Cardiac muscle cell (in vitro differentiated cells and primary cell): ENCODE data around the gene RIMBP2. TPM values are rescaled to one million over a fixed set of nuclear protein-coding genes. Genes with fewer than 3 reads are reported as not detected.

Experiments
- DNase-seq, 2 donors: peaks; one replicate each; pipeline versions ENCODE4 v3.0.0 to v3.0.0-alpha.2; 2010 to 2017; ENCODE audit warnings: low read depth in 1 of 2, low spot score in 1 of 2
- H3K27ac ChIP-seq: fragments of 200-600 bp; sonication (generic); 2 replicates; pipeline ENCODE4 v1.5.1; 2016
- H3K27me3 ChIP-seq: fragments of 200-600 bp; sonication (generic); 2 replicates; pipeline ENCODE4 v1.6.0; 2016; ENCODE audit warnings: control low read depth
- H3K36me3 ChIP-seq: fragments of 200-600 bp; sonication (generic); 2 replicates; pipeline ENCODE4 v1.5.1; 2016; ENCODE audit warnings: control low read depth
- H3K4me1 ChIP-seq: fragments of 200-600 bp; sonication (generic); 2 replicates; pipeline ENCODE4 v1.8.1; 2017; ENCODE audit warnings: low read depth, mild to moderate bottlenecking, mixed run types
- H3K4me3 ChIP-seq: fragments of 200-600 bp; sonication (generic); 2 replicates; pipeline ENCODE4 v1.5.1; 2016; ENCODE audit warnings: mild to moderate bottlenecking
- H3K9me3 ChIP-seq: fragments of 200-600 bp; sonication (generic); 2 replicates; pipeline ENCODE4 v1.5.1; 2017; ENCODE audit warnings: low read depth, mild to moderate bottlenecking, control low read depth
- CTCF ChIP-seq: IDR thresholded peaks from 2 replicates; pipeline ENCODE4 v1.5.1; 2012; ENCODE audit warnings: low read depth, mild to moderate bottlenecking, low read length
- polyA plus RNA-seq: library from polyadenylated mRNA; unstranded; fragments of >200 nt; fragmentation: Nextera tagmentation; extraction: Ambion mirVana; gene quantifications from 2 replicates; pipeline ENCODE4 v1.2.1, GENCODE V29; 2016
- total RNA-seq: library from RNA; depleted of rRNA; stranded (reverse); fragments of >200 nt; gene quantifications from 2 replicates; pipeline ENCODE4 v1.2.3, GENCODE V29; 2016

RIMBP2 gene
- total and polyA plus RNA-seq, 2 experiments from 2014 or later: 2.6 to 10.5 TPM

- Histone ChIP-seq H3K4me3 (no peak overlapping the region), H3K27me3 (no peaks in the 10 kb centered on the region), H3K4me1 (no peaks in the 10 kb centered on the region), H3K27ac (no peak overlapping the region), H3K9me3 (no peaks in the 10 kb centered on the region), H3K36me3 (no peaks in the 10 kb centered on the region)
- no peak for TF ChIP-seq CTCF
- DNase-seq: no peak
These were observed 28.9 kb downstream of the RIMBP2 start for GRCh38 chr12:130687190-130687589.

GRCh38 chr12:130686511-130686991, 29.5 kb downstream of the RIMBP2 start:
- Histone ChIP-seq H3K4me3 (no peak overlapping the region), H3K9me3 (no peaks in the 10 kb centered on the region), H3K27me3 (no peaks in the 10 kb centered on the region), H3K36me3 (no peaks in the 10 kb centered on the region), H3K27ac (no peak overlapping the region), H3K4me1 (no peaks in the 10 kb centered on the region)
- DNase-seq: no peak
- TF ChIP-seq CTCF: no peak

GRCh38 chr12:130685850-130686249, 30.2 kb downstream of the RIMBP2 start:
- Histone ChIP-seq H3K4me3 (no peak overlapping the region), H3K4me1 (no peaks in the 10 kb centered on the region), H3K27me3 (no peaks in the 10 kb centered on the region), H3K27ac (no peak overlapping the region), H3K36me3 (no peaks in the 10 kb centered on the region), H3K9me3 (no peaks in the 10 kb centered on the region)
- DNase-seq: no peak
- no peak for TF ChIP-seq CTCF

GRCh38 chr12:130685250-130685787, 30.8 kb downstream of the RIMBP2 start:
- DNase-seq: no peak
- H3K36me3 ChIP-seq: no peaks in the 10 kb centered on the region
- TF ChIP-seq CTCF: no peak
- H3K27me3 ChIP-seq: no peaks in the 10 kb centered on the region
- H3K4me3 ChIP-seq: no peak overlapping the region
- no peaks in the 10 kb centered on the region for H3K4me1 ChIP-seq
- no peaks in the 10 kb centered on the region for H3K9me3 ChIP-seq
- no peak overlapping the region for H3K27ac ChIP-seq

- no peak for DNase-seq
- no peaks in the 10 kb centered on the region for H3K36me3 ChIP-seq
- TF ChIP-seq CTCF: no peak
- no peaks in the 10 kb centered on the region for H3K9me3 ChIP-seq
- no peak overlapping the region for H3K27ac ChIP-seq
- no peak overlapping the region for H3K4me3 ChIP-seq
- H3K27me3 ChIP-seq: no peaks in the 10 kb centered on the region
- no peaks in the 10 kb centered on the region for H3K4me1 ChIP-seq
These were observed 32.3 kb downstream of the RIMBP2 start for GRCh38 chr12:130683811-130684210.
